Small intestine (tissue), 16 donors: ENCODE data around the gene OR4X2. TPM values are rescaled to one million over a fixed set of nuclear protein-coding genes. Genes with fewer than 3 reads are reported as not detected.
"Not testable (repeated sequence)": the region's sequence is repeated elsewhere in the genome, so short reads cannot be mapped to it uniquely, and the experiment has no call there.

ENCODE experiments used
- DNase-seq, 2 donors: peaks; one replicate each; pipeline versions ENCODE4 v3.0.0 to v3.0.0-alpha.2; 2013
- FAIRE-seq: peaks from 2 replicates; lab custom pipeline; 2012; peaks lifted over from hg19 to GRCh38; lab: Jason Lieb, UNC
- H3K27ac ChIP-seq, 3 donors: one replicate each; pipeline ENCODE4 v1.5.1; 2013; ENCODE audit warnings: low read length in 2 of 3, mild to moderate bottlenecking in 2 of 3, control low read depth in 1 of 3, inconsistent platforms in 1 of 3, low read depth in 1 of 3, moderate library complexity in 1 of 3
- H3K27me3 ChIP-seq, 3 donors: one replicate each; pipeline ENCODE4 v1.6.1; 2013; ENCODE audit warnings: low read length in 3 of 3, inconsistent platforms in 1 of 3; ENCODE audit not compliant: control insufficient read depth in 3 of 3, insufficient read depth in 3 of 3
- H3K36me3 ChIP-seq, 3 donors: one replicate each; pipeline ENCODE4 v1.6.1; 2013; ENCODE audit warnings: low read length in 3 of 3, inconsistent platforms in 1 of 3, low read depth in 1 of 3, mild to moderate bottlenecking in 1 of 3, moderate library complexity in 1 of 3; ENCODE audit not compliant: control insufficient read depth in 3 of 3, insufficient read depth in 2 of 3
- H3K4me1 ChIP-seq, 3 donors: one replicate each; pipeline ENCODE4 v1.6.1; 2013; ENCODE audit warnings: low read length in 2 of 3, inconsistent platforms in 1 of 3, low read depth in 1 of 3, mild to moderate bottlenecking in 1 of 3, moderate library complexity in 1 of 3; ENCODE audit not compliant: control insufficient read depth in 3 of 3, insufficient read depth in 2 of 3
- H3K4me3 ChIP-seq, 3 donors: one replicate each; pipeline ENCODE4 v1.5.1; 2013; ENCODE audit warnings: low read length in 3 of 3, control low read depth in 1 of 3, inconsistent platforms in 1 of 3, low read depth in 1 of 3, mild to moderate bottlenecking in 1 of 3, moderate library complexity in 1 of 3
- H3K9me3 ChIP-seq, 2 donors: one replicate each; pipeline ENCODE4 v1.6.1; 2013; ENCODE audit warnings: low read depth in 1 of 2, low read length in 1 of 2; ENCODE audit not compliant: control insufficient read depth in 2 of 2, insufficient read depth in 1 of 2
- WGBS, 3 donors: extraction: QIAGEN DNeasy Blood & Tissue Kit; methylation state at CpG; one replicate each; pipeline ENCODE4 v1.1.7; 2013; 5-methylcytosine and 5-hydroxymethylcytosine counted together
- long read RNA-seq, 10 donors: transcript quantifications; one replicate each; lab custom pipeline, GENCODE V29; 2026
- polyA plus RNA-seq, 4 donors: library from polyadenylated mRNA; stranded (reverse) in 3 of 4; unstranded in 1 of 4; fragments of 200-250 nt in 3 of 4; fragments of 120-200 nt in 1 of 4; gene quantifications; one replicate each; pipeline versions ENCODE4 v1.2.1 to v1.2.3, GENCODE V29; 2013
- donor health status: healthy with polysubstance abuse.
- donor health status: control.
- donor health status: control.
- donor health status: Bipolar disorder and iron deficiency.
- donor health status: healthy.

The OR4X2 gene
- polyA plus RNA-seq = not detected
- long read RNA-seq, donor 1 = 0 reads
- long read RNA-seq, donor 2 = 0 reads
- long read RNA-seq, donor 3 = 0 reads
- long read RNA-seq, donor 4 = 0 reads
- long read RNA-seq, donor 5 = 0 reads
- long read RNA-seq, donor 6 = 0 reads
- long read RNA-seq, donor 7 = 0 reads
- long read RNA-seq, donor 8 = 0 reads
- long read RNA-seq, donor 9 = 0 reads
- long read RNA-seq, donor 10 = 0 reads

GRCh38 chr11:48244804-48245203 lies at the start of gene OR4X2:
Gene OR4X2 (plus strand): TSS chr11:48245104. CDS start chr11:48245104, 0 bp downstream.
- Histone ChIP-seq H3K36me3 (no peaks in the 10 kb centered on the region), H3K27ac (no peak within 1 kb of the TSS), H3K9me3 (peaks cover 0 to 12% of the 10 kb centered on the region in 2 donors), H3K27me3 (no peaks in the 10 kb centered on the region), H3K4me1 (no peaks in the 10 kb centered on the region), H3K4me3 (no peak within 1 kb of the TSS)
- no peak for FAIRE-seq
- no peak for DNase-seq

GRCh38 chr11:48207881-48208280 lies 37.0 kb upstream of the OR4X2 start:
- H3K9me3 ChIP-seq = peaks cover 0 to 3% of the 10 kb centered on the region in 2 donors
- no peaks in the 10 kb centered on the region for H3K4me1 ChIP-seq
- FAIRE-seq (no peak), DNase-seq (peak in 1 of 2 donors; percentile 5)
- no peak overlapping the region for H3K4me3 ChIP-seq
- no peaks in the 10 kb centered on the region for H3K27me3 ChIP-seq
- H3K27ac ChIP-seq = no peak overlapping the region
- no peaks in the 10 kb centered on the region for H3K36me3 ChIP-seq
- 41 to 76% (median 49%) methylated on average over 2 of the region's 2 CpGs for WGBS, 3 donors

- Histone ChIP-seq H3K27ac (no peak overlapping the region), H3K4me1 (no peaks in the 10 kb centered on the region), H3K36me3 (no peaks in the 10 kb centered on the region), H3K9me3 (peaks cover 0 to 3% of the 10 kb centered on the region in 2 donors), H3K4me3 (no peak overlapping the region), H3K27me3 (no peaks in the 10 kb centered on the region)
- WGBS, 3 donors = 34 to 35% (median 35%) methylated on average over 7 of the region's 7 CpGs
- FAIRE-seq (no peak), DNase-seq (no peak)
Observed at GRCh38 chr11:48210052-48210451, 34.9 kb upstream of the OR4X2 start.

- Histone ChIP-seq H3K27me3 (no peaks in the 10 kb centered on the region), H3K27ac (no peak within 1 kb of the TSS), H3K4me1 (no peaks in the 10 kb centered on the region), H3K9me3 (no peaks in the 10 kb centered on the region), H3K36me3 (no peaks in the 10 kb centered on the region), H3K4me3 (no peak within 1 kb of the TSS)
- 48 to 73% (median 61%) methylated on average over 2 of the region's 2 CpGs for WGBS, 3 donors
- DNase-seq (no peak), FAIRE-seq (no peak)
Observed at GRCh38 chr11:48216510-48216909, 28.4 kb upstream of the OR4X2 start, which contains the start of gene OR4B1. Gene OR4B1 (plus strand): TSS chr11:48216810. CDS start chr11:48216810, 0 bp downstream.

- DNase-seq = no peak
- H3K4me1 ChIP-seq = no peaks in the 10 kb centered on the region
- no peaks in the 10 kb centered on the region for H3K27me3 ChIP-seq
- H3K27ac ChIP-seq = no peak overlapping the region
- peaks cover 0 to 20% of the 10 kb centered on the region in 2 donors for H3K9me3 ChIP-seq
- no peak for FAIRE-seq
- H3K36me3 ChIP-seq = no peaks in the 10 kb centered on the region
- H3K4me3 ChIP-seq = no peak overlapping the region
- 81 to 86% (median 85%) methylated on average over 15 to 18 of the region's 18 CpGs for whole genome bisulfite sequencing, 3 donors
Observed at GRCh38 chr11:48228761-48229160, 16.1 kb upstream of the OR4X2 start.

GRCh38 chr11:48230057-48230456 lies 14.8 kb upstream of the OR4X2 start:
- 88 to 91% (median 90%) methylated on average over 11 of the region's 11 CpGs for WGBS, 3 donors
- H3K9me3 ChIP-seq = peaks cover 0 to 20% of the 10 kb centered on the region in 2 donors
- H3K27me3 ChIP-seq, H3K36me3 ChIP-seq, FAIRE-seq, H3K27ac ChIP-seq, DNase-seq, H3K4me1 ChIP-seq, H3K4me3 ChIP-seq: not testable (repeated sequence)

GRCh38 chr11:48237727-48238126 lies 7.2 kb upstream of the OR4X2 start:
- H3K36me3 ChIP-seq = no peaks in the 10 kb centered on the region
- no peak overlapping the region for H3K4me3 ChIP-seq
- H3K4me1 ChIP-seq = no peaks in the 10 kb centered on the region
- no peaks in the 10 kb centered on the region for H3K27me3 ChIP-seq
- H3K9me3 ChIP-seq = peaks cover 0 to 6% of the 10 kb centered on the region in 2 donors
- no peak for DNase-seq
- no peak for FAIRE-seq
- no peak overlapping the region for H3K27ac ChIP-seq
- WGBS, 3 donors = 30 to 34% (median 34%) methylated on average over 3 of the region's 3 CpGs

- Histone ChIP-seq H3K27ac (no peak overlapping the region), H3K9me3 (peaks cover 0 to 7% of the 10 kb centered on the region in 2 donors), H3K4me1 (no peaks in the 10 kb centered on the region), H3K27me3 (no peaks in the 10 kb centered on the region), H3K36me3 (no peaks in the 10 kb centered on the region), H3K4me3 (no peak overlapping the region)
- no peak for FAIRE-seq
- WGBS, 3 donors = 61 to 69% (median 66%) methylated on average over 3 of the region's 3 CpGs
- no peak for DNase-seq
Observed at GRCh38 chr11:48242501-48242900, 2.4 kb upstream of the OR4X2 start.

GRCh38 chr11:48248902-48249301 lies 4.0 kb downstream of the OR4X2 start:
- Histone ChIP-seq H3K27me3 (no peaks in the 10 kb centered on the region), H3K9me3 (peaks cover 0 to 8% of the 10 kb centered on the region in 2 donors), H3K27ac (no peak overlapping the region), H3K36me3 (no peaks in the 10 kb centered on the region), H3K4me3 (no peak overlapping the region), H3K4me1 (no peaks in the 10 kb centered on the region)
- WGBS, 3 donors = 89 to 98% (median 90%) methylated on average over 1 of the region's 1 CpG
- no peak for DNase-seq
- no peak for FAIRE-seq
